Hepatocyte (in vitro differentiated cells): Measurements from ENCODE around the gene ADAMTS13.

Experiments
- EZH2 ChIP-seq: fragments of 200-600 bp; sonication (generic); IDR thresholded peaks from 2 replicates; pipeline ENCODE4 v1.6.1; 2016; ENCODE audit warnings: antibody characterized with exemption, mild to moderate bottlenecking, borderline replicate concordance
- TF ChIP-seq, protein P1 (sequence below): fragments of 200-600 bp; sonication (generic); IDR thresholded peaks from 2 replicates; pipeline ENCODE4 v1.5.1; 2016; ENCODE audit warnings: antibody characterized with exemption, mild to moderate bottlenecking; ENCODE audit not compliant: poor library complexity

DNA sequence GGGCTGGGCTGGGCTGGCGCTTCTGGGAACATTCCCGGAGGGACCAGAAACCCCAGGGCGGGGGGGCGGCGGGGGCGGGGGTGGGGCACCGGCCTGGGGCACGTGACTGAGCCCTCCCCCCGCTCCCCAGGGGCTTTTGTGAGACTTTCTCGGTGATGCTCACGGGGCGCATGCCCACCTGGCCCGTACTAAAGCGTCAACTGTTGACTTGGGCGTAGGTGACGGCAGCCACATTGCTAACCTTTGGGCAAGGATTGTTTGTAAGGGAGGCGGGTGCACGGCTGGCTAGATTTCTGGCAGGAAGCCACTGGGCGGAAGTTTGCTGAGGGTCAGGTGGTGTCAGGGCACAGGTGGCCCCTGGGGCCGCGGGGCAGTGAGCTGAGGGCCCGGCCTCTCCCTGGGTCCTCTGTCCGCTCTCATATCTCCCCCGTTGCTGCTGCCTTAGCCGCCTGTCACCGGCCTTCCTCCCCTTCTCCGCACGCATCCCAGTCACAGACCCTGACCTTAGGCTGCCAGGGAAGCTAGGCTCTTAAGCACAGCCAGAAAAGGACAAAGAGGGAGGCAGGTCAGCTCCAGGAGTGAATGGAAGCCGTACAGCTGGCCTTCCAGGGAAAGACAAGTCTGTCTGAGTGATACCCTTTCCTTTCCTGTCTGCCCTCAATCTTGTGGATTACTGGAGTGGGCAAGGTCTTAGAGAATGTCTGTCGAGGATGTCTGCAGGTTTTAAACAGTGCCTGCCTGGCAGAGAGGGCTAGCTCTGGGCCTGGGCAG lies 38.4 kb downstream of the ADAMTS13 start:
- TF ChIP-seq, protein P1, sequence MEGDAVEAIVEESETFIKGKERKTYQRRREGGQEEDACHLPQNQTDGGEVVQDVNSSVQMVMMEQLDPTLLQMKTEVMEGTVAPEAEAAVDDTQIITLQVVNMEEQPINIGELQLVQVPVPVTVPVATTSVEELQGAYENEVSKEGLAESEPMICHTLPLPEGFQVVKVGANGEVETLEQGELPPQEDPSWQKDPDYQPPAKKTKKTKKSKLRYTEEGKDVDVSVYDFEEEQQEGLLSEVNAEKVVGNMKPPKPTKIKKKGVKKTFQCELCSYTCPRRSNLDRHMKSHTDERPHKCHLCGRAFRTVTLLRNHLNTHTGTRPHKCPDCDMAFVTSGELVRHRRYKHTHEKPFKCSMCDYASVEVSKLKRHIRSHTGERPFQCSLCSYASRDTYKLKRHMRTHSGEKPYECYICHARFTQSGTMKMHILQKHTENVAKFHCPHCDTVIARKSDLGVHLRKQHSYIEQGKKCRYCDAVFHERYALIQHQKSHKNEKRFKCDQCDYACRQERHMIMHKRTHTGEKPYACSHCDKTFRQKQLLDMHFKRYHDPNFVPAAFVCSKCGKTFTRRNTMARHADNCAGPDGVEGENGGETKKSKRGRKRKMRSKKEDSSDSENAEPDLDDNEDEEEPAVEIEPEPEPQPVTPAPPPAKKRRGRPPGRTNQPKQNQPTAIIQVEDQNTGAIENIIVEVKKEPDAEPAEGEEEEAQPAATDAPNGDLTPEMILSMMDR, result no peak
- no peak for TF ChIP-seq EZH2
